Uterus (tissue), 4 donors: ENCODE results near the gene AK6. TPM values are rescaled to one million over a fixed set of nuclear protein-coding genes. Genes with fewer than 3 reads are reported as not detected.

ENCODE experiments used
- DNase-seq, 2 donors: peaks; one replicate each; pipeline ENCODE4 v3.0.0-alpha.2; 2019 to 2020
- H3K27ac ChIP-seq, 2 donors: fragments of 200-600 bp; sonication (generic); 1 replicate in 1 of 2; 2 replicates in 1 of 2; pipeline ENCODE4 v1.5.1; 2016 to 2018
- H3K27me3 ChIP-seq, 2 donors: fragments of 200-600 bp; sonication (generic); one replicate each; pipeline ENCODE4 v1.5.1; 2018 to 2019; ENCODE audit warnings: control low read depth in 1 of 2
- H3K36me3 ChIP-seq, 2 donors: fragments of 200-600 bp; sonication (generic); one replicate each; pipeline ENCODE4 v1.5.1; 2019; ENCODE audit warnings: control low read depth in 1 of 2
- H3K4me1 ChIP-seq, 2 donors: fragments of 200-600 bp; sonication (generic); one replicate each; pipeline ENCODE4 v1.5.1; 2018 to 2019; ENCODE audit warnings: control low read depth in 1 of 2
- H3K4me3 ChIP-seq, 2 donors: fragments of 200-600 bp; sonication (generic); 1 replicate in 1 of 2; 2 replicates in 1 of 2; pipeline ENCODE4 v1.5.1; 2018 to 2019; ENCODE audit warnings: mild to moderate bottlenecking in 1 of 2
- H3K9me3 ChIP-seq, 2 donors: fragments of 200-600 bp; sonication (generic); one replicate each; pipeline ENCODE4 v1.5.1; 2019; ENCODE audit warnings: control low read depth in 1 of 2
- POLR2A ChIP-seq, 2 donors: fragments of 450-650 bp; IDR thresholded peaks; one replicate each; pipeline ENCODE4 v1.6.1; 2016; ENCODE audit warnings: antibody characterized with exemption in 2 of 2, mild to moderate bottlenecking in 1 of 2, moderate library complexity in 1 of 2
- intact Hi-C: fragments of 100-400 bp; cut with DNase I; formaldehyde crosslinking; loops from one replicate; pipeline ENCODE4 v1.15.1; 2023; ENCODE audit warnings: low total_unique reads
- total RNA-seq, 4 donors: library from RNA; depleted of rRNA in 3 of 4; stranded (reverse); fragments of >200 nt in 3 of 4; gene quantifications; one replicate each; pipeline versions ENCODE4 v1.1.0 to v1.2.4, GENCODE V29; 2014 to 2023
- TF ChIP-seq, protein P1 (sequence below), 4 experiments: fragments of 200-600 bp in 2 of 4; fragments of 450-650 bp in 2 of 4; sonication (generic) in 2 of 4; IDR thresholded peaks; one replicate each; pipeline ENCODE4 v1.5.1; 2016 to 2019; ENCODE audit warnings: antibody characterized with exemption in 4 of 4, mild to moderate bottlenecking in 2 of 4, moderate library complexity in 1 of 4
- donor health status: DM: yes; HTN: yes; CAD: no.

Gene AK6
- 10 to 100 TPM; 23.6 to 36.3 (median 28.2) TPM for total RNA-seq

DNA sequence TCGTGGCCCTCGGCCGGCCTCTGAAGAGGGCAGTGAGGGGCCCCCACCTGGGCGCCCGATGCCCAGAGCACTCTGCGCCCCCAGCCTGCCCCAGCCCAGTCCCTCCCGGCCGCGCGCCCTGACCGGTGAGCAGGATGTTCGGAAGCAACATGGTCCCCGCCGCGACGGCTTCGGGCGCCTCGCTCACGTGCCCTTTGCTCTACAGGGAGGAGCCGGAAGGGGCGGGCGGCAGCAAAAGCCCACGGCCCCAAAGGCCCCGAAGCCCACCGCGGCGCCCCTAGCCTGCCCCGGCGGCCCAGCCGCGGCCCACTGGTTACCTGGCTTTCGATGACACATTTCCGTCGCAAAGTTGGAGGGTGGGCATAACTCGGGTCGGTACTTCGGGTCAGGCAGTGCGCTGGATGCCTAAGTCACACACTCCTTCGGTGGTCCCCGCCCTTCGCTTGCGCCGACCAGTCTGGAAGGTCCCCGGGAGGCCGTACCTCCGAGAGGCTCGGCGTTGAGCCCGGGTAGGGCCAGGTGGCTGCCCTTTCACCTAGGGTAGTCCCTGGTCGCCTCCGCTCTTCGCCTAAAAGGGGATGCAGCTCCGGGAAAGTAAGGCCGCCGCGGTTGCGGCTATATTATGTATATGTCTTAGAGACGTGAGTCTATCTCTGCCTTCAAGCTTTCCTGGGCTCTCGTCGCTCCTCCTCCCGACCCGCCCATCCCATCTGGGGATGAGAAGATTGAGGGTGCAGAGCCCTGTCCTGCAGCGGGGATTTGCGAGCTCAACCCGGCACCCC is at the start of gene AK6, which contains the start of the genes RAD17 and TAF9:
Gene AK6, minus strand, starts transcription at position 181 of the 782 bp plus-strand sequence. Its CDS starts 30 bp downstream, at position 151.
Gene RAD17, plus strand, starts transcription at position 479 of the 782 bp plus-strand sequence. CDS start 2,391 bp downstream, outside the sequence.
Gene TAF9, minus strand, starts transcription at position 181 of the 782 bp plus-strand sequence. CDS start 3,783 bp downstream, outside the sequence.
- Histone ChIP-seq H3K4me1 (no peaks in the 10 kb centered on the region), H3K27ac (peak within 1 kb of the TSS; percentile 96 to 98), H3K36me3 (no peaks in the 10 kb centered on the region), H3K27me3 (no peaks in the 10 kb centered on the region), H3K4me3 (peak within 1 kb of the TSS; percentile 86 to 88), H3K9me3 (no peaks in the 10 kb centered on the region)
- intact Hi-C loops = no loop called here
- TF ChIP-seq POLR2A (IDR thresholded peaks at IDR 0.05) = peak; percentile 32 to 64
- TF ChIP-seq, protein P1, sequence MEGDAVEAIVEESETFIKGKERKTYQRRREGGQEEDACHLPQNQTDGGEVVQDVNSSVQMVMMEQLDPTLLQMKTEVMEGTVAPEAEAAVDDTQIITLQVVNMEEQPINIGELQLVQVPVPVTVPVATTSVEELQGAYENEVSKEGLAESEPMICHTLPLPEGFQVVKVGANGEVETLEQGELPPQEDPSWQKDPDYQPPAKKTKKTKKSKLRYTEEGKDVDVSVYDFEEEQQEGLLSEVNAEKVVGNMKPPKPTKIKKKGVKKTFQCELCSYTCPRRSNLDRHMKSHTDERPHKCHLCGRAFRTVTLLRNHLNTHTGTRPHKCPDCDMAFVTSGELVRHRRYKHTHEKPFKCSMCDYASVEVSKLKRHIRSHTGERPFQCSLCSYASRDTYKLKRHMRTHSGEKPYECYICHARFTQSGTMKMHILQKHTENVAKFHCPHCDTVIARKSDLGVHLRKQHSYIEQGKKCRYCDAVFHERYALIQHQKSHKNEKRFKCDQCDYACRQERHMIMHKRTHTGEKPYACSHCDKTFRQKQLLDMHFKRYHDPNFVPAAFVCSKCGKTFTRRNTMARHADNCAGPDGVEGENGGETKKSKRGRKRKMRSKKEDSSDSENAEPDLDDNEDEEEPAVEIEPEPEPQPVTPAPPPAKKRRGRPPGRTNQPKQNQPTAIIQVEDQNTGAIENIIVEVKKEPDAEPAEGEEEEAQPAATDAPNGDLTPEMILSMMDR (IDR thresholded peaks at IDR 0.05) = peak in 1 of 4 experiments; percentile 4
- peak; percentile 91 for DNase-seq

DNA sequence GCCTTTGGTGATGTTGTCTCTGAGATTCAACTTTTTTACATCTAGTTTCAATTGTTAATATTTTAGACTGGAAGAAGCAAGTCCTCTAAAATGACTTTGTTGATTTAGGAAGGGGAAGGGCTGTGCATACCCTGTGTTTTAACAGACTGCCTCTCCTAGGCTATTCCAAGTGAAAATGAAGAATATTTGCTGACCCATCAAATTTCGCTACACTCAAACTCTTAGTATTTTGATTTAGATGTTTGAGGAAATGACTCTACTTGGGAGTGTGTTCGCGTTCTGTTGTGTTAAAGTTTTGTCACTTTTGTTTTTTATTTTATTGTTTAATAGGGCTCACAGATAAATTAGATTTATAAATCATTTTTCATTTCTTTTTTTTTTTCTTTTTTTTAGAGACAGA is 49.2 kb upstream of the AK6 start:
- TF ChIP-seq, protein P1 (IDR thresholded peaks at IDR 0.05) = no peak
- TF ChIP-seq POLR2A (IDR thresholded peaks at IDR 0.05) = no peak
- no peak overlapping the region for H3K4me3 ChIP-seq
- no peak overlapping the region for H3K27ac ChIP-seq
- H3K4me1 ChIP-seq = no peaks in the 10 kb centered on the region
- H3K9me3 ChIP-seq = no peaks in the 10 kb centered on the region
- no peaks in the 10 kb centered on the region for H3K36me3 ChIP-seq
- no peaks in the 10 kb centered on the region for H3K27me3 ChIP-seq
- DNase-seq = no peak
- intact Hi-C loops = no loop called here

DNA sequence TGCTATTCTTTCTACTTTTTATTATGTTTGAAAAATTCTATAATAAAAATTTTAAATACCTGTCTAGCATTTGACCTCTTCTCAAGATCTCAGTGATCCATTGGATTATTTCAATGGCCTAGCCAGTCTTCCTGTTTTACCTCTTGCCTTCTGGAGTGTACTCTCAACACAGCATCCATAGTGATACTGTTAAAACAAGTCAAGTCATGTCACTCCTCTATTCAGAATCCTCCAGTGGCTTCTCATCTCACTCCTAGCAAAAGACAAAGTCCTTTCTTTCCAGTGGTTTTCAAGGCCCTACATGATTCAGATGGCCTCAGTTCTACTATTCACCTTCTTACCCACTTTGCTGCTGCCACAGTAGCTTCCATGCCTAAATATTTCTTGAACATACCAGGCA is 47.4 kb upstream of the AK6 start:
- Histone ChIP-seq H3K27ac (no peak overlapping the region), H3K9me3 (no peaks in the 10 kb centered on the region), H3K4me1 (no peaks in the 10 kb centered on the region), H3K27me3 (no peaks in the 10 kb centered on the region), H3K4me3 (no peak overlapping the region), H3K36me3 (no peaks in the 10 kb centered on the region)
- intact Hi-C loops = no loop called here
- no peak for DNase-seq
- TF ChIP-seq, protein P1 (IDR thresholded peaks at IDR 0.05) = no peak
- no peak for TF ChIP-seq POLR2A (IDR thresholded peaks at IDR 0.05)

DNA sequence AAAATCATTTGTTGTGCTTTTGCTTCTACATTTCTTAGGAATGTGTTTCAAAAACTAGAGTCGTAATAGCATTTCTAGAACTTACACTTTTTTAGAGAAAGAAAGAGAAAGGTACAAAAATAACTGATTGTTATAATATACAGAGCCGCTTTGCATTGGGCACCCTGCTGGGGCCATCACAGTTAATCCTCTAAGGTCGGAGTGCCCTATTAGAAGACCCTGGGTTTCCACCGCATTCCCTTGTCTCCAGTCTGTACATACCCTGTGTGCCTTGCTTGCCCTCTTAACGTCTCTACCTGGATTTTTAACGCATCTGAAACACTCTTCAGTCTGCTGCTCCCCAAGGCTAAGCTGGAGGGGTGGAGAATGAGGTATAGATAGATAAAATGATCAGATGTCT is 46.9 kb upstream of the AK6 start:
- no peaks in the 10 kb centered on the region for H3K36me3 ChIP-seq
- intact Hi-C loops = no loop called here
- H3K4me1 ChIP-seq = no peaks in the 10 kb centered on the region
- DNase-seq = no peak
- TF ChIP-seq, protein P1 (IDR thresholded peaks at IDR 0.05) = no peak
- no peak for TF ChIP-seq POLR2A (IDR thresholded peaks at IDR 0.05)
- H3K4me3 ChIP-seq = no peak overlapping the region
- H3K27me3 ChIP-seq = no peaks in the 10 kb centered on the region
- H3K27ac ChIP-seq = no peak overlapping the region
- no peaks in the 10 kb centered on the region for H3K9me3 ChIP-seq

DNA sequence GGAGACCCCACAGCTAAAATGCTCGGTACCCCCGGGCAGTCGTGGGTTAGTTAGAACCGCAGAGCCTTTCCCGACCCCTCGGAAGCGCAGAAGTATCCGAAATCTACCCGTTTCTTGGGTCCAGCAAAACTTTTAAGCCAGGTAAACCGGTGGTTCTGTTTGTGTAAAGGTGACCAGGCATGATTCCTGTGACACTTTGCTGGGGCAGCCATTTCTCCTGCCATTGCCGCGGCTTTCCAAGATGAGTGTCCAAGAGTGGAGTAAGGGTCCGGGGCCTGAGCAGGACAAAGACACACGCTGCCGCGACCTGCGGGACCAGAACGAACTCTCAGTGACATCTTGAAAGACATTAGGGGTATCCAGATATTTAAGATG is 46.3 kb upstream of the AK6 start:
- intact Hi-C loops = no loop called here
- H3K27ac ChIP-seq = no peak overlapping the region
- no peak for DNase-seq
- H3K27me3 ChIP-seq = no peaks in the 10 kb centered on the region
- peak overlapping the region; percentile 2 to 36 for H3K4me3 ChIP-seq
- H3K4me1 ChIP-seq = no peaks in the 10 kb centered on the region
- no peaks in the 10 kb centered on the region for H3K36me3 ChIP-seq
- H3K9me3 ChIP-seq = no peaks in the 10 kb centered on the region
- TF ChIP-seq, protein P1 (IDR thresholded peaks at IDR 0.05) = no peak
- no peak for TF ChIP-seq POLR2A (IDR thresholded peaks at IDR 0.05)
